SK-N-SH treated with all-trans-retinoic acid at 6 μM for 48 hours (cell line): Measurements from ENCODE around the gene MMP7.

Source experiments
- ATAC-seq: fragments of 200-7000 bp; cut with Tn5 transposase; 3 replicates; pipeline ENCODE4 v1.9.1; 2020; ENCODE audit warnings: mild to moderate bottlenecking, moderate library complexity
- ARNTL ChIP-seq: fragments of 450-650 bp; formaldehyde crosslinking; IDR thresholded peaks from 2 replicates; pipeline ENCODE4 v1.5.0; 2020; ENCODE audit warnings: low read depth, mild to moderate bottlenecking, moderate library complexity, borderline replicate concordance
- BACH2 ChIP-seq: fragments of 250-450 bp; sonication (Bioruptor Pico); IDR thresholded peaks from 2 replicates; pipeline ENCODE4 v1.9.0; 2021; ENCODE audit warnings: mild to moderate bottlenecking, borderline replicate concordance
- ESRRG ChIP-seq: fragments of 250-450 bp; sonication (Bioruptor Pico); IDR thresholded peaks from 2 replicates; pipeline ENCODE4 v1.6.1; 2021; ENCODE audit warnings: mild to moderate bottlenecking
- GLIS3 ChIP-seq: fragments of 250-450 bp; sonication (Bioruptor Pico); IDR thresholded peaks from 2 replicates; pipeline ENCODE4 v1.5.0; 2020; ENCODE audit warnings: mild to moderate bottlenecking, moderate library complexity
- ISL1 ChIP-seq: fragments of 250-450 bp; sonication (Bioruptor Pico); IDR thresholded peaks from 2 replicates; pipeline ENCODE4 v2.1.2; 2022; ENCODE audit warnings: mild to moderate bottlenecking, moderate library complexity
- OSR1 ChIP-seq: fragments of 250-450 bp; sonication (Bioruptor Pico); IDR thresholded peaks from 2 replicates; pipeline ENCODE4 v1.8.0; 2022; ENCODE audit warnings: moderate library complexity, mild to moderate bottlenecking, inconsistent platforms
- PPARA ChIP-seq: fragments of 250-450 bp; sonication (Bioruptor Pico); IDR thresholded peaks from 2 replicates; pipeline ENCODE4 v1.5.0; 2020; ENCODE audit warnings: mild to moderate bottlenecking, borderline replicate concordance
- RARB ChIP-seq: fragments of 250-450 bp; sonication (Bioruptor Pico); IDR thresholded peaks from 2 replicates; pipeline ENCODE4 v1.8.0; 2021; ENCODE audit warnings: mild to moderate bottlenecking, moderate library complexity
- SNAI2 ChIP-seq: fragments of 250-450 bp; sonication (Bioruptor Pico); IDR thresholded peaks from 2 replicates; pipeline ENCODE4 v1.5.0; 2020; ENCODE audit warnings: mild to moderate bottlenecking, moderate library complexity
- TCF4 ChIP-seq: fragments of 250-450 bp; sonication (Bioruptor Pico); IDR thresholded peaks from 2 replicates; pipeline ENCODE4 v1.8.0; 2021; ENCODE audit warnings: mild to moderate bottlenecking, moderate library complexity, borderline replicate concordance
- TOX ChIP-seq: fragments of 250-450 bp; sonication (Bioruptor Pico); IDR thresholded peaks from 2 replicates; pipeline ENCODE4 v1.8.0; 2021; ENCODE audit warnings: mild to moderate bottlenecking, moderate library complexity, borderline replicate concordance
- ZC3H10 ChIP-seq: fragments of 250-450 bp; sonication (Bioruptor Pico); IDR thresholded peaks from 2 replicates; pipeline ENCODE4 v1.5.1; 2021; ENCODE audit warnings: mild to moderate bottlenecking, moderate library complexity
- ZFP3 ChIP-seq: fragments of 250-450 bp; sonication (Bioruptor Pico); IDR thresholded peaks from 2 replicates; pipeline ENCODE4 v1.5.0; 2020; ENCODE audit warnings: mild to moderate bottlenecking, moderate library complexity
- ZNF565 ChIP-seq: fragments of 450-650 bp; formaldehyde crosslinking; conservative IDR thresholded peaks from 2 replicates; pipeline ENCODE4 v1.5.0; 2020; ENCODE audit warnings: low read depth, mild to moderate bottlenecking, moderate library complexity
- ZNF70 ChIP-seq: fragments of 450-650 bp; formaldehyde crosslinking; IDR thresholded peaks from 2 replicates; pipeline ENCODE4 v1.5.0; 2020; ENCODE audit warnings: mild to moderate bottlenecking, moderate library complexity
- ZNF8 ChIP-seq: fragments of 450-650 bp; formaldehyde crosslinking; IDR thresholded peaks from 2 replicates; pipeline ENCODE4 v1.5.0; 2020; ENCODE audit warnings: mild to moderate bottlenecking, moderate library complexity
- TF ChIP-seq, protein P1 (sequence below): fragments of 250-450 bp; sonication (Bioruptor Pico); IDR thresholded peaks from 2 replicates; pipeline ENCODE4 v1.5.1; 2021; ENCODE audit warnings: mild to moderate bottlenecking, moderate library complexity
- TF ChIP-seq, protein P2 (sequence below): fragments of 250-450 bp; sonication (Bioruptor Pico); IDR thresholded peaks from 2 replicates; pipeline ENCODE4 v1.8.0; 2020; ENCODE audit warnings: mild to moderate bottlenecking, moderate library complexity, borderline replicate concordance
- TF ChIP-seq, protein P3 (sequence below): fragments of 250-450 bp; sonication (Bioruptor Pico); IDR thresholded peaks from 2 replicates; pipeline ENCODE4 v1.8.0; 2021; ENCODE audit warnings: low read depth, mild to moderate bottlenecking, moderate library complexity, borderline replicate concordance
- TF ChIP-seq, protein P4 (sequence below): fragments of 250-450 bp; sonication (Bioruptor Pico); IDR thresholded peaks from 2 replicates; pipeline ENCODE4 v1.5.1; 2020; ENCODE audit warnings: low read depth, mild to moderate bottlenecking, moderate library complexity

Gene MMP7

DNA sequence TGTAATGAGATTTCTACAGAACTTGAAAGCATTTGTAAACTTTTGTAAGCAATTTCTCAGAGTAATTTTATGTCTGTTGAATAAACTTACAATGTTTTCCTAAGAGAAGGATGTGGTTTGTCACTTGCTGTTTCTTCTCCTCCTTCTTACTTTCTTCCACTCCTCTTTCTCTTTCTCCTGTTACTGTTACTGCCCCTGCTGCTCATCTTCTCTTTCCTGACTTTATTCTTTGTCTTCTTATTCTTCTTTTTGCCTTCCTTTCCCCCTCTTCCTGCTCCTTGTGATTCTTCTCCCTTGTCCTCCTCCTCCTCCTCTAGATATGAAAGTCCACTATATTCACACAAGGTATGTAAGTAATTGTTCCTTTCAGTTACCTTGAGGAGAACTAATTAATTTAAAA is 31.1 kb upstream of the MMP7 start:
- ATAC-seq: no peak
- TF ChIP-seq ZC3H10 (CRISPR knock-in tag) (no peak), ARNTL (CRISPR knock-in tag) (no peak), RARB (CRISPR knock-in tag) (no peak), TOX (CRISPR knock-in tag) (no peak), ZNF70 (CRISPR knock-in tag) (no peak), ZNF8 (CRISPR knock-in tag) (no peak), ZFP3 (CRISPR knock-in tag) (no peak), BACH2 (CRISPR knock-in tag) (no peak), GLIS3 (CRISPR knock-in tag) (no peak)
- TF ChIP-seq, protein P1, sequence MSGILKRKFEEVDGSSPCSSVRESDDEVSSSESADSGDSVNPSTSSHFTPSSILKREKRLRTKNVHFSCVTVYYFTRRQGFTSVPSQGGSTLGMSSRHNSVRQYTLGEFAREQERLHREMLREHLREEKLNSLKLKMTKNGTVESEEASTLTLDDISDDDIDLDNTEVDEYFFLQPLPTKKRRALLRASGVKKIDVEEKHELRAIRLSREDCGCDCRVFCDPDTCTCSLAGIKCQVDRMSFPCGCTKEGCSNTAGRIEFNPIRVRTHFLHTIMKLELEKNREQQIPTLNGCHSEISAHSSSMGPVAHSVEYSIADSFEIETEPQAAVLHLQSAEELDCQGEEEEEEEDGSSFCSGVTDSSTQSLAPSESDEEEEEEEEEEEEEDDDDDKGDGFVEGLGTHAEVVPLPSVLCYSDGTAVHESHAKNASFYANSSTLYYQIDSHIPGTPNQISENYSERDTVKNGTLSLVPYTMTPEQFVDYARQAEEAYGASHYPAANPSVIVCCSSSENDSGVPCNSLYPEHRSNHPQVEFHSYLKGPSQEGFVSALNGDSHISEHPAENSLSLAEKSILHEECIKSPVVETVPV (CRISPR knock-in tag): no peak
- TF ChIP-seq, protein P2, sequence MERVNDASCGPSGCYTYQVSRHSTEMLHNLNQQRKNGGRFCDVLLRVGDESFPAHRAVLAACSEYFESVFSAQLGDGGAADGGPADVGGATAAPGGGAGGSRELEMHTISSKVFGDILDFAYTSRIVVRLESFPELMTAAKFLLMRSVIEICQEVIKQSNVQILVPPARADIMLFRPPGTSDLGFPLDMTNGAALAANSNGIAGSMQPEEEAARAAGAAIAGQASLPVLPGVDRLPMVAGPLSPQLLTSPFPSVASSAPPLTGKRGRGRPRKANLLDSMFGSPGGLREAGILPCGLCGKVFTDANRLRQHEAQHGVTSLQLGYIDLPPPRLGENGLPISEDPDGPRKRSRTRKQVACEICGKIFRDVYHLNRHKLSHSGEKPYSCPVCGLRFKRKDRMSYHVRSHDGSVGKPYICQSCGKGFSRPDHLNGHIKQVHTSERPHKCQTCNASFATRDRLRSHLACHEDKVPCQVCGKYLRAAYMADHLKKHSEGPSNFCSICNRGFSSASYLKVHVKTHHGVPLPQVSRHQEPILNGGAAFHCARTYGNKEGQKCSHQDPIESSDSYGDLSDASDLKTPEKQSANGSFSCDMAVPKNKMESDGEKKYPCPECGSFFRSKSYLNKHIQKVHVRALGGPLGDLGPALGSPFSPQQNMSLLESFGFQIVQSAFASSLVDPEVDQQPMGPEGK: no peak

DNA sequence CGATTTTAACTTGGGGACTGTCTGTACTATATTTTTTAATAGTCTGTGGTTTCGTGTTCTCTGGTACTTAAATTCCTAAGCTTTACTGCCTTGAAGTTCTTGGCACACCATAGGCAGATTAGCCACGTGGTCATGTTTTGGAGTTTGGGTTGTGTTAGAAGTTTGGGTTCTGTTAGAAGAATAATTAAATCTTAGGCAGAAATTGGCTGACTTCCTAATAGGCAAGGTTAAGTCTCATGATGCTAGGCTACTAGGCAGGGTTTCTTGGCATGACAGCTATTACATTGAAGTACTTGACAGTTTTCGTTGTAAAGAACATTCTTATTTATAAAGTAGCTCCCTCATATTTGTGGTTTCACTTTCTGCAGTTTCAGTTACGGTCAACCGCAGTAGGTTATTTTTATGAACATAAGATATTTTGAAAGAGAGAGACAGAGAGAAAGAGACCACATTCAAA is 30.0 kb upstream of the MMP7 start:
- ATAC-seq: peak; percentile 72
- TF ChIP-seq, protein P2: no peak
- TF ChIP-seq TCF4 (CRISPR knock-in tag) (no peak), RARB (CRISPR knock-in tag) (no peak), BACH2 (CRISPR knock-in tag) (no peak), ARNTL (CRISPR knock-in tag) (no peak), ESRRG (no peak)

DNA sequence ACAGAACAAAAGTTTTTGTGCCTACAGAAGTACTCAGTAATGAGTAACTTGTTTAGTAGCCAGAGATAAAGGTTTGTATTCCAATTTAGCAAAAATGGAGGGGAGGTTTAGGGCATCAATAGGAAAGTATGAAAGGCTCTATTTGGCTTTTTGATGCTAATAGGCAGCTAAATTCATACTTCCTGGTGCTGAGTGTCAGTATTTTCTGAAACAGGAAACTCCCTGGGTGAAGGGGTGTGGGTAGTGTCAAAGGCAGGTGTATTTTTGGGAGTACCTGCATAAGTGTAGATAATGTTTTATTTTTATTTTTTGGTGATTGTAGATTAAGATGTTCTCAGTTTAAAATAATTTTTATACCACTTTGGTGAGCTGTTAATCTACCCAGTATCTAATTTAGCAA is 29.3 kb upstream of the MMP7 start:
- ATAC-seq: no peak
- TF ChIP-seq ZNF565 (CRISPR knock-in tag): no peak
- no peak for TF ChIP-seq ZNF70 (CRISPR knock-in tag)
- TF ChIP-seq GLIS3 (CRISPR knock-in tag): no peak
- TF ChIP-seq, protein P1 (CRISPR knock-in tag): no peak

DNA sequence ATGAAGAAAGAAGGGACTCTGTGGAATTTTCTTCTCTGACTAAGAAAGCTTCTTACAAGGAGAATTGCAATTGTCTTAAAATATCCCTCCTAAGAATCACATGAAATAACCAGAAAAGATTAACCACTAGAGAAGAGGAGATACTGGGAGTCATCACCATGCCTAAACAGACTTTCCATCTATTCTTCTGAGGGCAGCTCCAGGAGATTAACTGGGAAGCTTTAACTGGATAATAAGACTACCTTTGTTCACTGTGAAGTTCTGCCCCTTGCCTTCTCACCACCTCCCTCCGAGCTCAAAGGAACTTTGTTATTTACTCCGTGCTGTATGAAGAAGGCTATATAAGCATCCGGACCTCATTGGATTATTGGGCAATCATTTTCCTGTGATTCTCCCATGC is 24.5 kb upstream of the MMP7 start:
- no peak for ATAC-seq
- TF ChIP-seq ZFP3 (CRISPR knock-in tag): no peak
- no peak for TF ChIP-seq ISL1 (CRISPR knock-in tag)
- no peak for TF ChIP-seq GLIS3 (CRISPR knock-in tag)
- TF ChIP-seq ZNF70 (CRISPR knock-in tag): no peak
- TF ChIP-seq, protein P3, sequence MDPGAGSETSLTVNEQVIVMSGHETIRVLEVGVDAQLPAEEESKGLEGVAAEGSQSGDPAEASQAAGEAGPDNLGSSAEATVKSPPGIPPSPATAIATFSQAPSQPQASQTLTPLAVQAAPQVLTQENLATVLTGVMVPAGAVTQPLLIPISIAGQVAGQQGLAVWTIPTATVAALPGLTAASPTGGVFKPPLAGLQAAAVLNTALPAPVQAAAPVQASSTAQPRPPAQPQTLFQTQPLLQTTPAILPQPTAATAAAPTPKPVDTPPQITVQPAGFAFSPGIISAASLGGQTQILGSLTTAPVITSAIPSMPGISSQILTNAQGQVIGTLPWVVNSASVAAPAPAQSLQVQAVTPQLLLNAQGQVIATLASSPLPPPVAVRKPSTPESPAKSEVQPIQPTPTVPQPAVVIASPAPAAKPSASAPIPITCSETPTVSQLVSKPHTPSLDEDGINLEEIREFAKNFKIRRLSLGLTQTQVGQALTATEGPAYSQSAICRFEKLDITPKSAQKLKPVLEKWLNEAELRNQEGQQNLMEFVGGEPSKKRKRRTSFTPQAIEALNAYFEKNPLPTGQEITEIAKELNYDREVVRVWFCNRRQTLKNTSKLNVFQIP (CRISPR knock-in tag): no peak
- TF ChIP-seq, protein P1 (CRISPR knock-in tag): no peak
- TF ChIP-seq TOX (CRISPR knock-in tag): no peak
- no peak for TF ChIP-seq OSR1 (CRISPR knock-in tag)
- no peak for TF ChIP-seq SNAI2 (CRISPR knock-in tag)
- no peak for TF ChIP-seq ZNF8 (CRISPR knock-in tag)
- TF ChIP-seq ARNTL (CRISPR knock-in tag): no peak
- TF ChIP-seq PPARA (CRISPR knock-in tag): no peak
- no peak for TF ChIP-seq BACH2 (CRISPR knock-in tag)
- TF ChIP-seq, protein P4, sequence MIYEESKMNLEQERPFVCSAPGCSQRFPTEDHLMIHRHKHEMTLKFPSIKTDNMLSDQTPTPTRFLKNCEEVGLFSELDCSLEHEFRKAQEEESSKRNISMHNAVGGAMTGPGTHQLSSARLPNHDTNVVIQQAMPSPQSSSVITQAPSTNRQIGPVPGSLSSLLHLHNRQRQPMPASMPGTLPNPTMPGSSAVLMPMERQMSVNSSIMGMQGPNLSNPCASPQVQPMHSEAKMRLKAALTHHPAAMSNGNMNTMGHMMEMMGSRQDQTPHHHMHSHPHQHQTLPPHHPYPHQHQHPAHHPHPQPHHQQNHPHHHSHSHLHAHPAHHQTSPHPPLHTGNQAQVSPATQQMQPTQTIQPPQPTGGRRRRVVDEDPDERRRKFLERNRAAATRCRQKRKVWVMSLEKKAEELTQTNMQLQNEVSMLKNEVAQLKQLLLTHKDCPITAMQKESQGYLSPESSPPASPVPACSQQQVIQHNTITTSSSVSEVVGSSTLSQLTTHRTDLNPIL: no peak
- no peak for TF ChIP-seq RARB (CRISPR knock-in tag)
- no peak for TF ChIP-seq TCF4 (CRISPR knock-in tag)
- TF ChIP-seq ZC3H10 (CRISPR knock-in tag): no peak
- TF ChIP-seq, protein P2: no peak
